Measurements from ENCODE around the gene TP53I11. TPM values are rescaled to one million over a fixed set of nuclear protein-coding genes. Genes with fewer than 3 reads are reported as not detected.

TP53I11 gene
- total and polyA plus RNA-seq, 2 of the 13 experiments (the other 11 are each of a cell fraction or from before 2014, with no cell fraction given): not detected

DNA sequence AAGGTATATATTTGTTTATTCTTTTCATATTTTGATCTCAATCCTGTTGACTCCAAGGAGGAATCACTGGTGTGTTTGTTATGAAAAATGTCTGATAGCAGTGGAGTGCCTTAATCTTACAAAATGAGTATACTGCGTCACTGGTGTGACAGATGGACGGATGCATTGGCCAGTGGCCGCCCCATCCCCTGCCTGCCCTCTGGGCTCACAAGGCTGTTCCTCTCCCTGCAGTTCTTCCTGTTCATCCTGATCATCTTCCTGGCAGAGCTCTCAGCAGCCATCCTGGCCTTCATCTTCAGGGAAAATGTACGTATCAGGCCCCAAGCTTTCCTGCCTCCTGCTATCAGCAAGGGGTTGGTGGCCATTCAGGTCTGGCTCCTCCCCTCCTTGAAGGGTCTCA, 32.9 kb downstream of the TP53I11 start:
- no peak overlapping the region for H3K27ac ChIP-seq (ENCODE audit: extremely low read length, insufficient read depth, low read length)
- ATAC-seq (no peak), DNase-seq (ENCODE audit: low spot score) (no peak), FAIRE-seq (no peak)
- TF ChIP-seq SMARCE1 (IDR thresholded peaks at IDR 0.05; ENCODE audit: borderline replicate concordance): no peak
- TF ChIP-seq, protein P1, sequence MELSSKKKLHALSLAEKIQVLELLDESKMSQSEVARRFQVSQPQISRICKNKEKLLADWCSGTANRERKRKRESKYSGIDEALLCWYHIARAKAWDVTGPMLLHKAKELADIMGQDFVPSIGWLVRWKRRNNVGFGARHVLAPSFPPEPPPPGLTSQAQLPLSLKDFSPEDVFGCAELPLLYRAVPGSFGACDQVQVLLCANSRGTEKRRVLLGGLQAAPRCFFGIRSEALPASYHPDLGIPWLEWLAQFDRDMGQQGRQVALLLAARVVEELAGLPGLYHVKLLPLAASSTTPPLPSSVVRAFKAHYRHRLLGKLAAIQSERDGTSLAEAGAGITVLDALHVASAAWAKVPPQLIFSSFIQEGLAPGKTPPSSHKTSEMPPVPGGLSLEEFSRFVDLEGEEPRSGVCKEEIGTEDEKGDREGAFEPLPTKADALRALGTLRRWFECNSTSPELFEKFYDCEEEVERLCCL (CRISPR knock-in tag; IDR thresholded peaks at IDR 0.05; ENCODE audit: borderline replicate concordance): no peak
- H3K79me2 ChIP-seq (ENCODE audit: insufficient read depth, low read length): no peaks in the 10 kb centered on the region
- WGBS (ENCODE audit: low lambda C conversion rate): 41% methylated on average over 4 of the region's 4 CpGs
- CTCF ChIA-PET (ENCODE audit: low intra/inter-chr PET ratio, low total read pairs): no interaction called here
- in situ Hi-C loops (cut with HindIII; ENCODE audit: extremely low pct_ligation_motif_present, low pct_unique_long_range_greater_than_20kb) (no loop called here), intact Hi-C loops (cut with micrococcal nuclease; ENCODE audit: unreplicated experiment) (no loop called here)
- no peak overlapping the region for H2AFZ ChIP-seq (ENCODE audit: low read length)
- H3K27me3 ChIP-seq (ENCODE audit: control insufficient read depth in 1 of 2, insufficient read depth in 2 of 2, low read length in 2 of 2): peaks cover 4 to 37% of the 10 kb centered on the region in 2 experiments; a peak in 4 of 5 replicates
- H3K4me1 ChIP-seq (ENCODE audit: insufficient read depth, low read length): no peaks in the 10 kb centered on the region
- POLR2A ChIA-PET: no interaction called here
- no peak overlapping the region for H3K4me2 ChIP-seq (ENCODE audit: low read depth, low read length)
- no peak overlapping the region for H3K9ac ChIP-seq (ENCODE audit: insufficient read depth, low read depth, low read length)
- H4K20me1 ChIP-seq (ENCODE audit: insufficient read depth, low read length): no peaks in the 10 kb centered on the region
- no peaks in the 10 kb centered on the region for H3K9me3 ChIP-seq (ENCODE audit: low read length)
- H3K4me3 ChIP-seq (replicated peaks in 1 of 3; ENCODE audit: insufficient read depth in 1 of 3, low read depth in 2 of 3, low read length in 3 of 3): no peak overlapping the region
- no TSS peak for BruUV-seq (replicated peaks)
- H3K36me3 ChIP-seq (replicated peaks in 1 of 2; ENCODE audit: control insufficient read depth in 1 of 2, insufficient read depth in 2 of 2, low read length in 2 of 2): no peaks in the 10 kb centered on the region

DNA sequence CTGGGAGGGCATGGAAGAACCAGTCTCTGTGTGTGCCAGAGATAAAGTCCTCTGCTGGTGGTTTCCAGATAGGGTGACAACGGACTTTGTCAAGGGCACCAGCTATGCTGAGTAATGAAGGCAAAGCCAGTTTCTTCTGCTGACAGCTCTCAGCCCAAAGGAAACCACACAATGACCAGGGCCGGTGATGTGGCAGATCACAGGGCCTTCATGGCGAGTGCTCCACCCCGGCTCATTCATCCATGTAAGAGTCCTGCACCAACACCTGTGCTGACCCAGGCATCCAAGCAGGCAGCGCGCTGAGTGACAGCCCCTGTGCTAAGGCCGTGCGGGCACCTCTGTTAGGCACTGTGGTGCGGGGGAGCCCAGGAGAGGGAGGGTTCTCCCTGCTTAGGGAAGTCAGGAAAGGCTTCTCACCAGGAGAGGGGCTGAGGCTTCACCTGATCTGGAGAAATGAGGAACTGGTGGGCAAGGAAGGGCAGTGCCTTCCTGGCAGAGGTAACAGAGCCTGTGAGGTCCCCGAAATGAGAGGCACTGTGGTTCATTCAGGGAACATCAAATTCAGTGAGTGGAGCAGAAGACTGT, 33.8 kb downstream of the TP53I11 start:
- POLR2A ChIA-PET: no interaction called here
- Histone ChIP-seq H3K4me1 (ENCODE audit: insufficient read depth, low read length) (no peaks in the 10 kb centered on the region), H3K9ac (ENCODE audit: insufficient read depth, low read depth, low read length) (no peak overlapping the region), H3K9me3 (ENCODE audit: low read length) (no peaks in the 10 kb centered on the region), H3K4me3 (replicated peaks in 1 of 3; ENCODE audit: insufficient read depth in 1 of 3, low read depth in 2 of 3, low read length in 3 of 3) (no peak overlapping the region), H3K79me2 (ENCODE audit: insufficient read depth, low read length) (no peaks in the 10 kb centered on the region), H3K4me2 (ENCODE audit: low read depth, low read length) (no peak overlapping the region), H3K27me3 (ENCODE audit: control insufficient read depth in 1 of 2, insufficient read depth in 2 of 2, low read length in 2 of 2) (peaks cover 4 to 37% of the 10 kb centered on the region in 2 experiments; a peak in 4 of 5 replicates), H3K27ac (ENCODE audit: extremely low read length, insufficient read depth, low read length) (no peak overlapping the region), H2AFZ (ENCODE audit: low read length) (no peak overlapping the region), H4K20me1 (ENCODE audit: insufficient read depth, low read length) (no peaks in the 10 kb centered on the region), H3K36me3 (replicated peaks in 1 of 2; ENCODE audit: control insufficient read depth in 1 of 2, insufficient read depth in 2 of 2, low read length in 2 of 2) (no peaks in the 10 kb centered on the region)
- no TSS peak for BruUV-seq (replicated peaks)
- no peak for DNase-seq (ENCODE audit: low spot score)
- intact Hi-C loops (cut with micrococcal nuclease; ENCODE audit: unreplicated experiment): no loop called here
- TF ChIP-seq NFE2L2 (IDR thresholded peaks at IDR 0.05; ENCODE audit: low read length) (no peak), TRIM24 (CRISPR knock-in tag; IDR thresholded peaks at IDR 0.05) (no peak), ZNF564 (CRISPR knock-in tag; IDR thresholded peaks at IDR 0.05) (no peak), ZNF547 (CRISPR knock-in tag; IDR thresholded peaks at IDR 0.05) (no peak), EEA1 (CRISPR knock-in tag; IDR thresholded peaks at IDR 0.05; ENCODE audit: borderline replicate concordance) (no peak)
- TF ChIP-seq, protein P2, sequence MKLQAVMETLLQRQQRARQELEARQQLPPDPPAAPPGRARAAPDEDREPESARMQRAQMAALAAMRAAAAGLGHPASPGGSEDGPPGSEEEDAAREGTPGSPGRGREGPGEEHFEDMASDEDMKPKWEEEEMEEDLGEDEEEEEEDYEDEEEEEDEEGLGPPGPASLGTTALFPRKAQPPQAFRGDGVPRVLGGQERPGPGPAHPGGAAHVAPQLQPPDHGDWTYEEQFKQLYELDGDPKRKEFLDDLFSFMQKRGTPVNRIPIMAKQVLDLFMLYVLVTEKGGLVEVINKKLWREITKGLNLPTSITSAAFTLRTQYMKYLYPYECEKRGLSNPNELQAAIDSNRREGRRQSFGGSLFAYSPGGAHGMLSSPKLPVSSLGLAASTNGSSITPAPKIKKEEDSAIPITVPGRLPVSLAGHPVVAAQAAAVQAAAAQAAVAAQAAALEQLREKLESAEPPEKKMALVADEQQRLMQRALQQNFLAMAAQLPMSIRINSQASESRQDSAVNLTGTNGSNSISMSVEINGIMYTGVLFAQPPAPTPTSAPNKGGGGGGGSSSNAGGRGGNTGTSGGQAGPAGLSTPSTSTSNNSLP (IDR thresholded peaks at IDR 0.05; ENCODE audit: low read depth, low read length): no peak
- FAIRE-seq: no peak
- WGBS (ENCODE audit: low lambda C conversion rate): 0% methylated on average over 1 of the region's 10 CpGs
- in situ Hi-C loops (cut with HindIII; ENCODE audit: extremely low pct_ligation_motif_present, low pct_unique_long_range_greater_than_20kb): no loop called here
- ATAC-seq: no peak
- CTCF ChIA-PET (ENCODE audit: low intra/inter-chr PET ratio, low total read pairs): no interaction called here

Data from HepG2 (cell line).